DMS153 treated with DMSO at 0.1 percent for 48 hours (cell line): Measurements from ENCODE around the gene GRID1.
"Not testable (repeated sequence)": the region's sequence is repeated elsewhere in the genome, so short reads cannot be mapped to it uniquely, and the experiment has no call there.

Source experiments
- DNase-seq: peaks from one replicate; lab custom pipeline; 2025; ENCODE audit not compliant: unreplicated experiment; lab: John Stamatoyannopoulos, UW

The GRID1 gene

DNA sequence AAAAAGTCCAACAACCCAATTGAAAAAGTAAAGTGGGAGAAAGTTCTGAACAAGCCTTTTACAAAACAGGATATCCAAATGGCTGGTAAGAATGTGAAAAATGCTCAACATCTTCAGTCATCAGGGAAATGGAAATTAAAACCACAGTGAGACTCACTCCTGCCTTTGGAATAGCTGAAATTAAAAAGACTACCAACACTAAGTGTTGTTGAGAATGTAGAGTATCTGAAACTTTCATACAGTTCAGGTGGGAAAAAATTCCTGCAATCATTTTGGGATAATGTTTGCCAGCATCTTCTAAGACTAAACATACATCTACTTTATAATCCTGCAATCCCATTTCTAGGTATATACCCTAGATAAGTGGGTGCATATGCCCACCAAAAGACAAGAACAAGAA lies 395.1 kb downstream of the GRID1 start:
- no peak for DNase-seq

GRCh38 chr10:85967594-85967993 lies 399.0 kb downstream of the GRID1 start:
- DNase-seq, result no peak

GRCh38 chr10:85961479-85962067 lies 405.0 kb downstream of the GRID1 start:
- no peak for DNase-seq

DNA sequence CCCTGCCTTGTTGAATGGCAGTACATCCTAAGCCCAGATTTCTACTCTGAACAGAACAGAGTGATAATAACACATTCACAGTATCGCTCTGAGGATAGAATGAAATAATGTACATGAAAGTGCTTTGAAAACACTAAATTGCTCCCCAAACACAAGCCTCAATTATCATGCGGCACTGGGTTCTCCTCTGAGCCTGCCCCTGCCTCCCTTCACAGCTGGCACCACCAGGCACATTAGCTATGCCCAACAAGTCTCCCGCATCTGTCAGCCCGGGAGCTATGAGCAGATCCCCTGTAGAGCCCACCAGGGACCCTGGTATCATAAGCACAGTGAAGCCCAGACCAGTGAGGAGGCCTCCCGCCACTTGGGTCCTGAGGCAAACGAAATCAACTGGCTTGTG lies 405.5 kb downstream of the GRID1 start:
- no peak for DNase-seq

- DNase-seq, result no peak
Observed at GRCh38 chr10:85959239-85959638, 407.4 kb downstream of the GRID1 start.

GRCh38 chr10:85950921-85951320 lies 415.7 kb downstream of the GRID1 start:
- no peak for DNase-seq

GRCh38 chr10:85946713-85947326 lies 419.8 kb downstream of the GRID1 start:
- DNase-seq, result no peak

DNA sequence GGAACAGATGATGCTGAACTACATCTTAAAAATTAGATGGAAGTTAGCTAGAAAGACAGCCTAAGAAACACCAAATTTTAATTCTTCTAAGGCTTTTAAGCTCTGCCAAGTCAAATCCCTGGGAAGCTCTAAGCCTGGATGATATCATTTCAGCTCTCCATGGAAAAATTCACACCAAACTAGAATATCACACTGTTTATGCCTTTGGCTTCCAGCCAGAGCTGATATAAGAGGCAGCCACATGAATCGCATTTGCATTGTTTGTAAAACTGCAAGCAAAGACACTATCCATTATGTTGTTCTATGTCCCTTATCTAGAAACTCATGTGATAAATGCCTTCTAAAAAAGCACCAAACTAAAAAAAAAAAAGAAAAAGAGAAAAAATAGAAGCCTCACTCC lies 430.4 kb downstream of the GRID1 start:
- no peak for DNase-seq

DNA sequence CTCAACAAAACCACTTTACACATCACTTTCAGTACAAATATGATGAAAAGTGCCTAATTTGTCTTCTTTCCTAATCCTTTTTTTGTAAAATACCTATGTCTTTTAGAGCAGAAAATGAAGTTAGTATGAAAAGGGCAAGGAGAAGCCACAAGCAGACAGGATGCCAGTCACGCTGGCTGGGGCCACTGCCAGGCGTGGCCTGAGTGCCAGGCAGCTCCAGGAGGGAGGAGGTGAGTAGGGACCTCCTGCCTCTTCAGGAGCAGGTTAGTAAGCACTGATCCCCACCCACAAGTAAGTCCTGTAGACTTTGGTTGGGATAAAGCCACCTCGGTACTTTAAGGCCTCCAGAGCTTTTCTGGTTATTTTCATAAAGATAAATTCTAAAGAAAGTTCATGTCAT lies 432.0 kb downstream of the GRID1 start:
- no peak for DNase-seq

GRCh38 chr10:85929993-85930392 lies 436.6 kb downstream of the GRID1 start:
- not testable (repeated sequence) for DNase-seq

- DNase-seq, result no peak
Observed at GRCh38 chr10:85927952-85928665, 438.5 kb downstream of the GRID1 start.

DNA sequence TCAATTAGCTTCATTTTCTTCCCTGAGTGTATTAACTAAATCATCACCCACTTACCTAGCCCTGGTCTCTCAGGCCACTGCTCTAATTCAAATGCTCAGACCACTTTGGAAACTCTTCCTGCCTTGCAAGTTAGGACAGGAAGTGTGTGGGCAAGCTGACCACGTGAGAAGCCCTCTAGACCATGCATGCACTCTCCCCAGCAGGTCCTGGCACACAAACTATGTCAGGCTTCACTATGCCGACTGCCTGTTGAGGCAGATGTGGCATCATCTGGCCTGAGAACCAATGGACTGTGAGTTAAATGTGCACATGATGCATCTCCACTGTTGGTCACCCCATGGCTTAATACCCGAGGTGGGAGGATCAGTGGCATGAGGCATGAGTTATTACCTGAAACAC lies 439.6 kb downstream of the GRID1 start:
- DNase-seq, result no peak

DNA sequence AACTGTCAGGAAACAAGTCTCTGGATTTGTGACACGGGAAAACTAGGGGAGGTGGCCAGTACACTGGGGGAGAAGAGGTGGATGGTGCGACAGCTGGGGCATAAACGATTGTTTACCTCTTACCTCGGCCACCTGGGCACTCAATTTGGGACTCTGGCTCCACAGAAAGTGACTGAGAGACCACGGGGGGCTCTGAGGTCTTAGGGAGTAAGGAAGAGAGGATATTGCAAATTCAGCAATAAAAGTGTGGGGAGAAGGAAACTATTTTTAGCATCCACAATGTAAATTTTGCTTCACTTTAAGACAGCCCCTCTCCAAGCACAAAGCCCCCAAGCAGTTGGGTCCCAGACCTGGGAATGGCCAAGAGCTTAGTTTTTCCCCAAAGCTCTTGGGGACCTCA lies 440.5 kb downstream of the GRID1 start:
- no peak for DNase-seq

GRCh38 chr10:85925201-85925750 lies 441.3 kb downstream of the GRID1 start:
- DNase-seq, result no peak

- DNase-seq, result no peak
Observed at GRCh38 chr10:85924382-85925102, 442.1 kb downstream of the GRID1 start.

DNA sequence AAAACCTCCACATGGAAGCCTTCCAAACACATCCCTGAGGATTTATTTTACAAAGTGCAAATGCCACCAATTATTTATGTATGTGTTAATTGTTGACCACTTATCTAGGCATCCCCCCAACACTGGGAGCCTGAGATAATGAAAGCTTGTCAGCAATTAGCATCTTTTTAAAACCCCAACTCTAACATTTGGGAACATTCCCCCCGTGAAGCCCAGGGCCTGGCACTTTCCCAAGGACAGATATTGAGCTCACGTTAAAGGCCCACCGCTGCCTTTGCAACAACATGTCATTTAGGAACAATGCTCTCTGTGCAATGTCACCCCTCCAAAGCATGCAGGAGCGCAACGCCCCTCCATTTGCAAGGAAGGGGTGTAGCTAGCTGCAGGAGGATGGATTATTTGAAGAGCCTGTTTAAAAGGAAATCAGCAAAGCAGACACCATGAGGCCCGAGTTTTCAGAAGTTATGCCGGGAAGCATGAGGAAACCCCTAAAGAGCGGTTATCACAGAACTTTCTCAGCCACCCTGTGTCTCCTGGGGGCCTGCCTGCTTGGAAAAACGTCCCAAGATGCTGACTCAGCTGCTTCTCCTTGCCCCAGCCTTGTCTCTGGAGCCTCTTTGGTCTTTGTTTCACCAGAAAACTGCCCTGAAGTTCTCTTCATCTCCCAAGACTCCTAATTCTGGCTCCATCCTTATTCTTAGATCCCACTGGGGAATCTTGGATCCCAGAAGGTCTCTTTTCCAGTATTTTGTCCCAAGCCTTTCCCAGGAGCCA lies 444.1 kb downstream of the GRID1 start:
- DNase-seq, result no peak

DNA sequence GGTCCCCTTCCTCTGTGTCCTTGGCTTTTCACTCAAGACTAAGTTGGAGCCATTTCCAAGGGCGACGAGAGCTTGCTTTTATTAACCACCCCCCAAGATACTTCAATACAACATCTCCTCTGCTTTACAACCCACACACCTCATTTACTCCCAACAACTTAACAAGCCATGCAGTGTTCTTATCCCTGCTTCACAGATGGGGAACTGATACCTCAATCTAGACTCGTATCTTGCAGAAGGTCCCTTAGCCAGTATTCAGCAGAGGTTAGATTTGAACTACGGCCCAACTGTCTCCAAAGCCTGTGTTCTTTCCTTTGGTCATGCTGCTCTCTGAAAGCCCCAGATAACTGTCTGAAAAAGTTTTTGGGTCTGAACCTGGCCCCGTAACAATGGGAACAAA lies 444.8 kb downstream of the GRID1 start:
- no peak for DNase-seq

DNA sequence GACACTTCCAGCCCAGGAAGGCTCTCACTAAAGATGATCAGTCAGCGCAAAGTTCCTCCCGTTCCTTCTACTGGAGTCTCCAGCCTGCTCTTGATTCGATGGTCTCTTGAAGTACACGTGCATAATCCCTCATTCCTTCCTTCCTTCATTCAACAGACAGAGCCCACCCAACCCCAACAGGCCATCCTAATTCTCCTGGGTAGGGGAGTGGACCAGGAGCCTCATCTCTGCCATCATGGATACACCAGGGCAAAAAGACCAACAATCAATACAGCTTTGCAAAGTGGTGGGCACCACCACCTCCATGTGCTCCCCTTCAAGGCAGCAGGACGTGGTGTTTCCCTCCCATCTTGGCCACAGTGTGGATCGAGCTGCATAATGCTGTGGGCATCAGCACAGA lies 446.3 kb downstream of the GRID1 start:
- DNase-seq, result no peak

- no peak for DNase-seq
Observed at GRCh38 chr10:85919491-85920021, 447.0 kb downstream of the GRID1 start.

- DNase-seq, result no peak
Observed at GRCh38 chr10:85918371-85918770, 448.2 kb downstream of the GRID1 start.

- no peak for DNase-seq
Observed at GRCh38 chr10:85917601-85918000, 449.0 kb downstream of the GRID1 start.
